Measurements from ENCODE around the gene CDKL2. TPM values are rescaled to one million over a fixed set of nuclear protein-coding genes. Genes with fewer than 3 reads are reported as not detected.

The CDKL2 gene
- total and polyA plus RNA-seq, 2 of the 8 experiments (the other 6 are each of a cell fraction or from before 2014, with no cell fraction given) = 1.4 to 2.1 TPM

DNA sequence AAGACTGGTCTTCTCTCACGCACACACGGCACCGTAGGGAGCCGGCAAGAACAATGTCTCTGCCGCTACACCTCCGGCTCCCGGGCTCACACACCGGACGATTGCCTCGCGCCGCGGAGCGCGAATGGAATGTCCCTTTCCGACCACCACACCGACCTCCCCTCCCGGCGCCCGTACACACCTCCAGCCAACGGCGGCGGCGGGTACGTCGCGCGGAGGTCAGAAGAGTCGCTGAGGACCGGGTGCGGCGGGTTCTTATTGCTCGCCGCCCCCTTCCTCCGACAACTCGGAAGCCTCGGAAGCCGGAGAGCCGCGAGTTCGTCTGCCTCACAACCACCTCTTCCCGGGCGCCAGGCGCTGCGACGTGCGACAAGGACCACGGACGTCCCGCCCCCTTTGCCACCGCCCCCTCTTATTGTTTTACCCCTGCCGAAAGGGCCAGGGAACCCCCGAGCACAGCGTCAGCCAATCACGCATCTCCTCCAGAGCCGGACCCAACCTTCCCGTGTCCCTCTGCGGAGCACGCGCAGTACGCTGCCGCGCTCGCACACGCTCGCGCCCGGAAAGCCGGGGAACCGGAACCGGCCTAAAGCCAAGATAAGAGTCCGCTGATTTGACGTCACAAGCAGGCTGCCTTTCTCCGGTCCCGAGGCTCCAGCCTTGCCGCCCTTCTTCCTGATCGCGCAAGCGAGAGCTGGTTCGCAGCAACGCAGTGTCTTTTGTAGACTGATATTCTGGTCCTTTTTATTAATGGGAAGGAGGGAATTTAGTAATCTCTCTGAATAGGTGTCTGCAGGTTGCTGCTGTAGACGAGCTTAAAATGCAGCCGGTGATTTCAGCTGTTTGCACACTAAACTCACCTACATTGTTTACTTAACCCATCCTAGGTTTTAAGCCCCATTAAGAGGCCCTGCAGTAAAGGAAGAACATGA lies 43.0 kb upstream of the CDKL2 start, which contains the start of gene G3BP2 (continued):
- TF ChIP-seq CBX8 (IDR thresholded peaks at IDR 0.05; ENCODE audit: borderline replicate concordance, low read depth, low read length) = no peak
- no peak for TF ChIP-seq RFX5 (IDR thresholded peaks at IDR 0.05; ENCODE audit: borderline replicate concordance, low read depth, low read length)
- no peak for TF ChIP-seq YY1 (IDR thresholded peaks at IDR 0.05; ENCODE audit: low read depth, low read length)
- no peak for TF ChIP-seq SIX5 (IDR thresholded peaks at IDR 0.05; ENCODE audit: low read depth, low read length)
- peak; percentile 92 for TF ChIP-seq CREB1 (IDR thresholded peaks at IDR 0.05)

Measured in H1 (cell line).